Measurements from ENCODE around the gene CAMK1D.

Gene CAMK1D

DNA sequence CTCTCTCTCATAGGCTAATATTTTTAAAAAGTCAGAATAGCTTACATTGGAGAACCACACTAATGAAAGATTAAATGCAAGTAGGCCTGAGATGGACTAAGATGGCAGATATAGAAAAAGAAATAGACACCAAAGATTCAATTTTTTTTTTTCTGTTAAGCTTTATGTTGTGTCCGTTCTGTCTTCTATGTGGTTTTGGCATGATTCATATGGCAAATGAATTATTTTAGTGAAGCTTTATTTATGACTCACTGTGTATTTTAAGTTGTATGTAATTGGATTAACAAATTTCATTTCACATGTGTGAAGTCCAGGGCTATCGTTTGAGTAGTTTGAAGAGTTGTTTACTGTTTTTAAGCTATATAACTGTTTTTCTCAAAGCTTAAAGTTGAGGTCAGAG lies 214.8 kb downstream of the CAMK1D start:
- no peak for DNase-seq

DNA sequence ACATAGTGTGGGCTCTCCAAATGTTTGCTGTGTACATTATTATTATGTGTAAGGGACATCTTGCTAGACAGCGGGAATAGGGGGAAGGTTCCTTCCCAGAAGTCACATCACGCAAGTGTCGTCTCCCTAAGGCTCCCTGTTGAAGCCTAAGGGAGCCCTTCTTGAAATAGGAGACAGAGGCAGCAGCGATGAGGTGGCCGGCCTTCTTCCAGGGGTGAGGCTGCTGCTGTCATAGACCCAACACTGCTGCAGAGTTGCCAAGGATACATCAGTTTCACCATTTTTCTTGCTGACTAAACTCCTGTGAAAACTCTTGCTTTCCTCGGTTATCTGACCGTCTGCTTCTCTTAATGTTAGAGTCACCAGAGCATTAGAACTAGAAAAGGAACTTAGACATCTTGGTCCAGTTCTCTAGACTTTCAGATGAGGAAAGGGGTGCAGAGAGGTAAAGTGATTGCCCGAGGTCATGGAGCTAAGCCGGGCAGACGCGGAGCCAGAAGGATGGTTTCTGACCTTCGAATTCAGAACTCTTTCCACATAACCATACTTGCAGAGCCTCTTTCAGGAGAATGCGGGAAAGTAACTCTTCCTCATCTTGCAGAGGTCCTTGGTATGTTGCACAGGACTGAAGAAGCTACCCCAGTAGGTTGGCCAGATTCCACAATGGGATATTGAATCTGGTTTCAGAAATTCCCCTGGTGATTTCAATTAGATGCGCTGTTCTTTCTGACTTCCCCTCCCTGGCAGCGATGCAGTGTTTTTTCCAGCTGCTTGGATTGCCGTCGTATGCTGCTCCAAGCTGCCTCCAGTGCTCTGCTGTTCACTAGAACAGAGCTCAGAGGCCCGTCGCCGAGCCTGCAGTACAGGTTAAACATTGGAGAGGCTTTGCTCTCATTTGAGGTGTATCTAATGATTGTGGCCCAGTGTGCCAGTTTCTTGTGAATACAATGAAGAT lies 217.1 kb downstream of the CAMK1D start:
- peak; percentile 69 for DNase-seq

DNA sequence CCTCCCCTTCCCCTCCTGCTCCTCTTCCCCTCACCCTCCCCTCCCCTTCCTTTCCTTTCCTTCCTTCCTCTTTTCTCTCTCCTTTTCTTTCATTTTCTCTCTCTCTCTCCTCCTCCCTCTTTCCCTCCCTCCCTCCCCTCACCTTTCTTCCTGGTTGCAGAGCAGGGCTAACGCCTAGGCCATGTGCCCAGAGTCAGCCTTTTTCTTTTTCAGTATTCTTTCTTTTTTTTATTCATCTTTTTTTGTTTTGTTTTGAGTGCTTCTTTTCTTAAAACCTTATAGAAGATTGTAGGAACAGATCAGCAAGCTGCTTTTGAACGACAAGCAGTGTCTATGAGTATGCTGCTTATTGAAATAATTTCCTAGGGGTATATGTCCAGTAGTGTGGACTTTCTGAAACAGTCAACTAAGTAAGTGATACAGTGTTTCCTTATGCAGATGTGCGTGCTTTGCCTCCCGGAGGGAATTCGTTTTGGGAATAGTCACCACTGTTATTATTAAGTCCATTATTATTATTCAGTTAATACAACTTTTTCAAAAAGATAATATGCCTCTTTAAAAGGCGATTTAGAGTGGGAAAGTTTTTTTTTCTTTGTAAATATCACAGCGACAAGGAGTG lies 219.2 kb downstream of the CAMK1D start:
- DNase-seq, result no peak

DNA sequence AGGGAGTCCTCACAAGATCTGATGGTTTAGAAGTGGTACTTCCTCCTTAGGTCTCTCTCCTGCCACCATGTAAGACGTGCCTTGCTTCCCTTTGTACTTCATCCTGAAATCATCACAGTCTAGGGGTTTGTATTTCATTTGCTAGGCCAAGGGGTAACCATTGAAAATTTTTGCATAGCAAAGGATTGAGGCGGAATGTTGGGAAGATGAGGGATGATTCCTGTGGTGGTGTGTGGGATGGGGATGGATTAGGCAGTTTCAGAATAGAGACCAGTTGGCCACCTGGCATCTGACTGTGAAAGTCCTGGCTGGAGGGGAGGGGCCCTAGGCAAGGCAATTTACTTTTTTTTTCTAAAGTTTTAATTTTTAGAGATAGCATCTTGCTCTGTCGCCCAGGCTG lies 222.9 kb downstream of the CAMK1D start:
- DNase-seq, result no peak

DNA sequence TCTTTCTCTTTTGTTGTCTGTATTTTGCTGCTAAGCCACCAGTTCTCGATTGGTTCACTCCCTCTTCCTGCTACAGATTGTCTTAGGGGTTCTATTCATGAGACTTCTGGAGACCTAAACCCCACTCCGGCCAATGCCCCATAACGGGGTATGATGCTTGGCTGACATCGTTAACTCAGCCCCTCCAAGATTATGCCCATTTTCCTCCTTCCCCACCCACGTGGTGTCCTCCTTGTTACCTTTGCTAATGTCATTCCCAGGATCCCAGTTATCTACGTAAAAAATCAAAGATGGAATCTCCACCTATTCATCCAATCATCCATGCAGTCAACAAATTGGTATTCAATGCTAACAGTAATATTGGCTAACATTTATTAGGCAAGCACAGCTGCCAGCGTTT lies 228.3 kb downstream of the CAMK1D start:
- no peak for DNase-seq

DNA sequence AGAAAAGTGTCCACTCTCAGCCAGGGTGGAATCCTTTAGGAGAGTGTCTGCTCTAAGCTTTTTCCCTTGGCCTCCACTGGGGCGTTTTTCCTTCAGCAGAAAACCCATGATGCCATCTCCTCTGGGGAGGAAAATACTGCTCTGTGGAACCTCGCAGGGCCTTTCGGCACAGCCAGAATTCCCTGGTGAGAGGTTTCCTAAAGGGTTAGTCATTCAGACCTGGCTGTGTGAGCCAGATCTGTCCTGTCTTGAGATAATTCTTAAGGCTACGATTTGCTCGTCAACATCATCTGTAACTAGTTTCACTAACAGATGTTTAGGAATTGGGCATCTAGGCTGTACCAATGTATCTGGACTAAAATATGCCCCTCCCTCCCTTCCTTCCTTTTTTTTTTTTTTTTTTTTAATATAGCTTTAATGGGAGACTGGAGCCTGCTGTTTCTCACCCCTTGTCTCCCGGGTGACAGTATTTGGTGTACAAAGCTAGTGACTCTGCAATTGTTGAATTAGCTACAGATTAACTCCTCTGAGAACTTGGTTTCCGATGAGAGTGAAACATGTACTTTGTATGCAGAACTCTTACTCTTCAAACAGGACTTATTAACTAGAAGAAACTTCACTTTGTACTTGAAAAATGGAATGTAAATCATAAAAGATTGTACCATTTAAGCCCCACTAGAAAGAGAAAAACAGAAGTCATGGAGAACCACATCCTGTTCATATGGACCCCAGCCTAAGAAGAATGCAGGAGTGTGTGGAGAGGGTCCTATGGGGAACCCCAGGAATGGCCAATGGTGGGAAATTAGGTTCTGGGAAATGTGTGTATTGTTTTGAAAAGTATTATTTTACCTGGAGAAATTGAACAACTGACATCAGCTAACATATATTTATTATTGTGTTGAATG lies 230.9 kb downstream of the CAMK1D start:
- no peak for DNase-seq

DNA sequence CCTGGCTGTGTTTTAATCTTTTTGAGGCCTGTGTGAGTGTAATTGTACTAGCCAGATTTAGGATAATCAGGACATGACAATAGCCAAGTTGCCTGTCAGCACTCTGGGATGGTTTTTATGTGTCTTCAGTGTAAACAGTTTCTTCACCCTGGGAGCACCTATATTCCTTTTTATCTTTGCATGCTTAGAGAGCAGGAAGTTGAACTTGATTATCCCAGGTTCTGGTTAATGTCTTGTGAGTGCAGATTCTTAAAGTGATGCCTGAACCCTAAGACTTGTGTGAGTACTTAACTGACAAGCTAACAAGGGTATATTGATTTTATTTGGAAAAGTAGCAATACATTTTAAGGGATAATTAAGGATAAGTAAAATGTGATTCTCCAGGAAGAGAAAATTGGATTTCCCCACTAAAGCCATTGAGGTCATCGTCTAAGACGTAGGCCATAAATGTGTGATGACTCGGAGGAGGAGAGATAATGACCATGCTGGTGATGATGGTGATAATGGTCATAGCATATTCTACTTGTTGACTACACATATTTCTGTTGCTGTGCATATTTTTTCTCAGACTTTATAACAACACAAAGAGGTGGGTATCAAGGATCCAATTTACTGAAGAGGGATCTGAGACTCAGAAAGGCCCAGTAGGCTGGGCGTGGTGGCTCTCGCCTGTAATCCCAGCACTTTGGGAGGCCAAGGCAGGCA lies 234.7 kb downstream of the CAMK1D start:
- no peak for DNase-seq

DNA sequence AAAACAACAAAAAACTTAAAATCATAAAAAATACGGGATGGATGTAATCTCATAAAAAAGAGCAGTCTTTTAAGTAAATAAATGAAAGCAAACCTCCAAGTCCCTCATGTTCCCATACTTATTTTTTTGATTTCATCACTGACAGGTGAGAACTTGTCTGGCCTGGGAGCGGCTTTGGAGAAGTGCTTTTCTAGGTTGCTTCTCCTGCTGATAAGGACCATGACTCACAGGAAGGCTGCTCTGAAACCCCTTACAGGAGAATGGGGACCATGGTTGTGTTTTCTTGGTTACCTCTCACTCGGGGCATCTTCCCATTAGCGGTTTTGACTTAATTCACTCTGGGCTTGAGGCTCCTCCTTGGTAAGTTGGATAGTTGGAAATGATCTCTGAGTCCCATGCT lies 237.4 kb downstream of the CAMK1D start:
- DNase-seq, result no peak

DNA sequence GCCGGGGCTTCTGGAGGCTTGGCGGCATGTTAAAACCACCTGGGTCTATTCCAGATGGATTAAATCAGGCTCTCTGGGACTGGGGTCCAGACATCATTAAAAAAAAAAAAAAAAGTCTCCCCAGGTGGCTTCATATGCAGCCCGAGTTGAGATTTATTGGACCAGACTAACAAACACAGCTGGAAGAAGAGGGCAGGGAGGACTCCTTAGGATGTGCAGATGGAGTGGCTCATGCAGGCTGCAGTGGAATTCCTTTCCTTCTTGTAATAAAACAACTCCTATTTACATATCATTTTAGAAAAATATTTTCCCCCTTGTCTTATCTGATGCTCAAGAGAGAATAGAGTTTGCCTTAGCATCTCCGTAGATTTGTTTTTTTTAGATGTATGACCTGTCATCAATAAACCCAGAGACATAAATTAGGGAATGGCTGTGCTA lies 238.1 kb downstream of the CAMK1D start:
- no peak for DNase-seq

DNA sequence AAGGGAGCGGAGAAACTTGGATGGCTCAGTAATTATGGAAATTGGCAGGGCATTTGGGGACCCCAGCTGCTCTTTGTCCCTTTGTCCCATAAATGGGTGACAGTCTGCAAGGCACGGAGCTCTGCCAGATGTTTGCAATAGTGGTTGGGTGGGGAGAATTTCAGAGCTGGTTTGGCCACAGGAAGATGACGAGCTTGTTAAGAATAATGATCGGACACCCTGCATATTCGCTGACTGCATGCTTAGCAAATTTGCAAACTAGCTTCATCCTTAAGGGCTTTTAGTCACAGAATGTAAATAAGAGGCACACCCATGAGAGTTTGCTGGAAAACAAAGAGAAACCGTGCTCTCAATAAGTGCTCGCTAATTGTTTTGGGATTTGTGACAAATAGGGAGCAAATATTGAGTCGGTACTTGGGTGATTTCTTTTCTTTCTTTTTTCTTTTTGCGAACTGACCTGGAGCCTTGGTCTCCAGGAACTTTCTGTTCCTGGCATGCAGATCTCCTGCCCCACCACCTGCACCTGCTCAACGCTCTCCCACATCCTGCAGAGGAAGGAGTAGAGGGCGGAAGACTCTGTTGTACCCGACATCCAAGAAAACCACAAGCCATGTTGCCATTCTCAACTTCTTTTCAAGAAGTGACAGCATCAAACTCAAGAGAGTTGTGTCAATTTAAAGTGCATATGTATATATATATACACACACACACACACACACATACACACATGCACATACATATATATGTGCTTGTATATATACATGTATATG lies 238.9 kb downstream of the CAMK1D start:
- no peak for DNase-seq

DNA sequence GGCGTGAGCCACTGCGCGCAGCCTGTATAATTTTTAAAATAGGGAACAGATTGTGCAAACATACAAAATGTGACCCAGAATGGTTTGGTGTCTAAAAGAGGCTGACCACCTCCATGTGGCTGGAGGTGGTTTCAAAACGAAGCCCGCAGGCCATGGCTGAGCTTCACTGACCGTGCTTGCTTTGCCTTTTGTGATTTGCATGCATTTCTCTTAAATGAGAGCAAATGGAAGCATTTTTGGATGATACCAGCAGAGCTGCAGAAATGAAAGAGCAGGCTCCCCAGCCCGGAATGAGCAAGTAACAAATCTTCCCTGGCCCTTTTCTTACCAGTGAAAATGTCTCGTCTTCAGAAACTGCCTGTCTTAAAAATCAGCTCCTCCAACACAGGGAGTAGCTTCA lies 239.9 kb downstream of the CAMK1D start:
- DNase-seq, result no peak

DNA sequence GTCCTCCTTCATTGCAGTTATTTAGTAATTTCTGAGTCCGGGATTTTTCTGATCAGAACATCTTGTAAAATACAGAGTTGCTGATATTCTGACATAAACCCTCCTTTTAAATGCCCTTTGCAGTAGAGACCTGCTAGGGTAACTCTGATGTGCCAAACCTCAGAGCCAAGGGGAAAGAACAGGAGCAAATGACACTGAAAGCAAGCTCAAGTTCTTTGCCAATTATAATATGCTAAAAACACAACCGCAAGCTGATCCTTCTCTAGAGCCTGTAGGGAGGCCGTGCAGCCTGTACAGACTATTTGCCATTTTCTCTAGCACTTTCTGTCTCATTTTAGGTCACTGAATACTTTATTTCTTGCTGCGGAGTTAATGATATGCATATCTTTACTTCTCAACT lies 240.4 kb downstream of the CAMK1D start:
- DNase-seq, result no peak

DNA sequence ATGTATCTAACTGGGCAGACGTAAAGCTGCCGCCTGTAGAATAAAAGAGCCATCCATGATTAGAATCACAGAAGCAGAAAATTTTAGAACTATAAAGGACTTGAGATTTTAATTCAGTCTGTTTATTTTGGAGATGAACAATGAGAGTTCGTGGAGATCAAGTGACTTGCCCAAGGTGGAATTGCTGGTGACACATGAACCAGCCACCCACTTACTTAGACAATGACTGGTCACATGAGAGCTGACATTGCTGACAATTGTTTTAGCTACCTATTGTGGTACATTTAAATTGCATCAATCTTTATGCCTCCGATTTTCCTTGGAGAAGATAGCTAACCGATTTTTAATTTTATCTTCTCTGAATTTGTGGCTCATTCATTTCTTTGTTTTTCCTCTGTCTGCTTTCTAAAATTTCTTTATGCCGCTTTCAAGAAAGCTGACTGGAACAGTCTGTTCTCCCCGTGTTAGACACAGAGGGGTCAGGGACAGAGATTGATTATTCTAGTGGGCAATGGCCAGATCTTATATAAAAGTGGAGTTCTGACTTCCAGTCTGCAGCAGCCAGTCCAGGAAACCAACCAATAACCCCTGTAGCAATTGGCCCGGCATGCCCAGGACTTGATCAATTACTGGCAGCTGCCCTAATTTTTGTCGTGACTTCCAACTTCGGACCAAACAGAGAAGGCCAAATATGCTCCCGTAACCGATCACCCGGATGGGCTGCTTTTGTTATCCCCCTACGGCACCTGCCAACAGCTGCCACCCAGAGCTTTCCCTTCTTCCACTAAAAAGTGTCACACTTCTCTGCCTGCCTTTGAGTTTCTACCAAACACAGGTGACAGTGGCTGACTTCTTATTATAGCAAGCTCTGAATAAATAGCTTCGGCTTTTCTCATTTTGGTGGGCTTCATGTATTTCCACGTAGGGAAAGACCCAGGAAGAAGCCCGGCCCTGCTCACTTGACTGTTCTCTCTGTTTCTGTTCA lies 241.6 kb downstream of the CAMK1D start:
- DNase-seq, result no peak

DNA sequence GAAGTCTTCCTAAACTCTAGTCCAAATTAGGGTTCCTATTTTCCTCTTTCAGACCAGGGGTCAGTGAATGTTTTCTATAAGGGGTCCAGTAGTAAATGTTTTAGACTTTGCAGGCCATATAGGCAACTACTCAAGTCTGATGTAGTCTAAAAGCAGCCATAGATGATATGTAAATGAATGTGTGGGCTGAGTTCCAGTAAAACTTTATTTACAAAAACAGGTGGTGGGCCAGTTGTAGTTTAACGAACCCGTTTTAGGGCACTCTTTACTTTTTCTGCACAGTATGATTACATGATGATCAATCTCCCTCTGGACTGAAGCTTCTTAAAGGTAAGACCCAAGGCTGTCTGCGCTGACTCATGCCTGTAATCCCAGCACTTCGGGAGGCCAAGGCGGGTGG lies 243.6 kb downstream of the CAMK1D start:
- DNase-seq, result no peak

DNA sequence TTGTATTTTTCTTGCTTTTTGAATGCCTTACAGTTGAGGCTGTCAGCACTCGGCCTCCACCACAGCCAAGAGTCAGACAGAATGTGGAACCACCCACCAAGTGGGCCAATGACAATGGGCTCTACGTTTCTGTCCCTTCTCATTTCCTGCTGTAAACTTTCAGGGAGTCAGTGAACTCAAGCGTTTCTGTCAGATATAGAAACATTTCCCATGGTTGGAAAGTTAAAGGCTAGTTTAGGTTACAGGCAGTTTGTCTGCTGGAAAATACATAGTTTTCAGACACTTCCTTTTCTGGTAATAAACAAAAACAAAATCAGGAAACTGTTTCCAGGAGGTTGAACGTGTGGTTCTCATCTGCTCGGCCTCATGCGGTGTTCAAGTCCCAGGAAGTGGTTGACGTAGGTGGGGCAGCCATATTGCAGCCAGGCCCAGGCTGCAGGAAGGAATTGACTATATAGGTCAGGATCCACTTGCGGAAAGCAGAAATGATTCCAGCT lies 245.1 kb downstream of the CAMK1D start:
- no peak for DNase-seq

DNA sequence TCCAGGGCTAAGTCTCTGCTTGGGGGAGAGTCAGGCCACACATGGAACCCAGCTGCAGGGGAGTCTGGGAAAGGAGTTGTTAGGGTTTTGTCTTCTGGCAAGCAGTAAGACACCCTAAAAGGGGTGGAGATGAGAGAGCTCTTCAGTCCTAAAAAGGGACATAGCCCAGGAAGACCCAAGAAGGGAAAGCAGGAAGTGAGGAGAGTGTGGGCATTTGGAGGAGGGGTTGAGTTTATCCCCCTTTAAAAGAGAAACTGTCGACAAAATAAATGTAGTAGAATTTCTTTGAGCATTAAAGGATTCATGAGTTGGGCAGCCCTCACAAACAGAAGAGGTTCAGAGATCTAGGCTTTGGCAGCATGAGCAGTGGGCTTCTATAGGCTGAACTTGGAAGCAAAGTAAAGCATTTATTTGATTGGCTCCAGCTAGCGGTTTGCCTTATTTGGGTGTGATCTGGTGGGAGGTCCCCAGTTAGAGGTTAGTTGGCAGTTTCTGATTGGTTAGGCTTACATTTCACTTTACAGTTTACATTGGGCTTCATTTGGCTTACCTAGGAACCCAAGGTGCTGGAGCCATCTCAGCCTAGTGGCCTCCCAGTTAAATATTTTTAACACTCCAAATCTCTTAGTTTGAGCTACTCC lies 246.7 kb downstream of the CAMK1D start:
- no peak for DNase-seq

DNA sequence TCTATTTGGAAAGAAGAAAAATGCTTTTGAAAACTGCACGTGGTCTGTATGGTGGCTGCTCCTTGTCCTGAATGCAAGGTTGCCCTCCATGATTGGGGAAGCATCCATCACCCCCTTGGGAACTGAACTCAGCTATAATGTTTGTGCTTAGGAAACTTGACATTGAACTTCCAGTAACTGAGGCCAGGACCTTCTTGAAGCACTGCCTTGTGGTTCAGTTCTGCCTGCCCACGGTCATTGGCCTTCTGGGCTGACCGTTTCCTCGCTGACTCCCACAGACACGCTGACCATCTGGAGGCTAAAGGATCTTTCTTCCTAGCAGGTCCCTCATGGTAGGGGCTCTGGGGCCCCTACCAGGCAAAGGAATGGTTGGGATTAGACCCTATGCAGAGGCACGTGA lies 247.8 kb downstream of the CAMK1D start:
- no peak for DNase-seq

DNA sequence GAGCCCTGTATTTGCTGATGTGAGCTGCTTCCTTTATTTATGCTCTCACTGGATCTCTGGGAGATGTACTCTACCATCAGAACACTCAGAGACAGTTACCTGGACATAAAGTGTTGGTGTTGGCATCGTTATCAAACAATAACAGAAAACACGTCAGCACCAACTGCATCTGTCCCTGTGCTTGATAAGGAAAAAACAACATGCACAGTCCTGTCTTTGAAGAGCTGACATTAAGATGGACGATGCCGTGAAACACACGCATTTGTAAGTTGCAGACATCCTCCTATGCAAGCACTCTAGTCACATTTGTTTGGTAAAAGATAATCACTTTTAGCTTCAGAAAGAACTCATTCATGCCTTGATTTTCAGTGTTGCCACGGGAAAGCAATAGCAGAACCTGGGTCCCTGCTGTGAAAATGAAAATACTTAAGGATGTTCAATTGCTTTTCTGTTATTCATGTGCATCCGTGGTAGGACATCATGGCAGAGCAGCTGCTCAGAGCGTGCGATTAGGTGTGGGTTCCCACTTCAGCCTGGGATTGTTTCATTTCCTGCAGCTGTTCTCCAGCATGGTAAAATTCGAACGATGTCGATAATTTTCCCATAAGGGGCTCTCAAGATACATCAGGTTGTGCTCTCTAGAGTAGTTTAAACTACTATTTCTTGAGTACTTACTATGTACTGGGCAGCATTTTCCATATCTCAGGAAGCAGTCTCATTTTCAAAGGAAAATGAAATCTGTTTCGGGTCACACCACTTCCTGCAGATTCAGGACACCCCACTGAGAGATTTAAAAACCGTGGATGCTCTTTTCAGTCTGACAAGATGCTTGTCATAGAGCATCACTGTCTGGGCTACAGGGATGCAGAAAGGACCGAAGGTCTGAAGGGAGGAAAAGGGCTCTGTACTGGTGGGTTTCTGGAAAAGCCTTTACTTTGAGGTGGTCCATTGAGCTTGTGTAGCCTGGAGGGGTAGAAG lies 248.7 kb downstream of the CAMK1D start:
- DNase-seq, result no peak

DNA sequence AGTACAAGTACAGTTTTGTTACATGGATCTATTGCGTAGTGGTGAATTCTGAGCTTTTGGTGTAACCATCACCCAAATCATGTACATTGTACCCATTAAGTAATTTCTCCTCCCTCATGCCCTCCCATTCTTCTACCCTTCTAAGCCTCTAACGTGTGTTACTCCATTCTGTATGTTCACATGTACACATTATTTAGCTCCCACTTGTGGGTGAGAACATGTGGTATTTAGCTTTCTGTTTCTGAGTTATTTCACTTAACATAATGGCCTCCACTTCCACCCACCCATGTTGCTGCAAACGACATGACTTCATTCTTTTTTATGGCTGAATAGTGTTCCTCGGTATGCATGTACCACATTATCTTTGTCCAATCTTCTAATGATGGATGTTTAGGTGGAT lies 251.3 kb downstream of the CAMK1D start:
- DNase-seq, result no peak

Measured in right forelimb (tissue), 1 donor.